GM23338 (cell line): ENCODE data around the gene THSD4. TPM values are rescaled to one million over a fixed set of nuclear protein-coding genes. Genes with fewer than 3 reads are reported as not detected.

Experiments
- ATAC-seq: fragments of 200-7000 bp; cut with Tn5 transposase; 3 replicates; pipeline ENCODE4 v1.9.1; 2020
- DNase-seq: peaks from one replicate; pipeline ENCODE4 v3.0.0-alpha.2; 2015; ENCODE audit warnings: low spot score
- H2AFZ ChIP-seq: fragments of 200-600 bp; sonication (generic); 2 replicates; pipeline ENCODE4 v1.8.0; 2016; ENCODE audit warnings: antibody characterized with exemption, mild to moderate bottlenecking, moderate library complexity
- H3F3A ChIP-seq: fragments of 200-600 bp; sonication (generic); replicated peaks from 2 replicates; pipeline ENCODE4 v1.8.0; 2017; ENCODE audit warnings: antibody characterized with exemption, mixed run types, low read depth
- H3K27ac ChIP-seq: fragments of 200-600 bp; sonication (generic); 2 replicates; pipeline ENCODE4 v1.6.1; 2016; ENCODE audit warnings: low read depth
- H3K27me3 ChIP-seq: fragments of 200-600 bp; sonication (generic); 2 replicates; pipeline ENCODE4 v1.8.0; 2016; ENCODE audit warnings: mild to moderate bottlenecking, mixed run types, moderate library complexity; ENCODE audit not compliant: insufficient read depth
- H3K36me3 ChIP-seq: fragments of 200-600 bp; sonication (generic); 2 replicates; pipeline ENCODE4 v1.8.0; 2016; ENCODE audit warnings: mild to moderate bottlenecking; ENCODE audit not compliant: insufficient read depth
- H3K4me1 ChIP-seq: fragments of 200-600 bp; sonication (generic); 2 replicates; pipeline ENCODE4 v1.8.0; 2016; ENCODE audit warnings: mild to moderate bottlenecking, moderate library complexity; ENCODE audit not compliant: insufficient read depth
- H3K4me2 ChIP-seq: fragments of 200-600 bp; sonication (generic); 2 replicates; pipeline ENCODE4 v1.7.1; 2017; ENCODE audit warnings: mixed run types
- H3K4me3 ChIP-seq: fragments of 200-600 bp; sonication (generic); 2 replicates; pipeline ENCODE4 v1.6.1; 2016; ENCODE audit warnings: mixed run types
- H3K79me2 ChIP-seq: fragments of 200-600 bp; sonication (generic); replicated peaks from 2 replicates; pipeline ENCODE4 v1.8.0; 2017; ENCODE audit warnings: mild to moderate bottlenecking; ENCODE audit not compliant: insufficient read depth
- H3K9me2 ChIP-seq: fragments of 200-600 bp; sonication (generic); 2 replicates; pipeline ENCODE4 v1.8.0; 2017; ENCODE audit not compliant: insufficient read depth
- H4K20me1 ChIP-seq: fragments of 200-600 bp; sonication (generic); replicated peaks from 2 replicates; pipeline ENCODE4 v1.8.0; 2017; ENCODE audit warnings: mild to moderate bottlenecking; ENCODE audit not compliant: insufficient read depth
- H3K27ac Mint-ChIP-seq: 2 replicates; pipeline ENCODE4 v1.8.0; 2020; ENCODE audit warnings: inconsistent platforms, mild to moderate bottlenecking, moderate library complexity, mixed read lengths
- H3K27me3 Mint-ChIP-seq: 3 replicates; pipeline ENCODE4 v1.8.0; 2022; ENCODE audit warnings: low read depth, mild to moderate bottlenecking, moderate library complexity, mixed read lengths, inconsistent platforms; ENCODE audit not compliant: insufficient read depth, poor library complexity
- H3K36me3 Mint-ChIP-seq: 3 replicates; pipeline ENCODE4 v1.8.0; 2021; ENCODE audit warnings: low read depth, mild to moderate bottlenecking, inconsistent platforms, moderate library complexity, mixed read lengths
- H3K4me1 Mint-ChIP-seq: 3 replicates; pipeline ENCODE4 v1.8.0; 2020; ENCODE audit warnings: mild to moderate bottlenecking, inconsistent platforms, mixed read lengths
- H3K4me3 Mint-ChIP-seq: 3 replicates; pipeline ENCODE4 v1.8.0; 2021; ENCODE audit warnings: moderate library complexity, mild to moderate bottlenecking, inconsistent platforms, mixed read lengths
- H3K9me3 Mint-ChIP-seq: 3 replicates; pipeline ENCODE4 v1.8.0; 2020; ENCODE audit warnings: moderate library complexity, mild to moderate bottlenecking, inconsistent platforms, mixed read lengths
- CREB1 ChIP-seq: fragments of 250-450 bp; sonication (Bioruptor Pico); IDR thresholded peaks from 2 replicates; pipeline ENCODE4 v1.5.0; 2020; ENCODE audit warnings: low read depth, mild to moderate bottlenecking, moderate library complexity
- EZH2phosphoT487 ChIP-seq: fragments of 200-600 bp; sonication (generic); IDR thresholded peaks from one replicate; pipeline ENCODE4 v1.8.1; 2018; ENCODE audit warnings: antibody characterized with exemption; ENCODE audit not compliant: unreplicated experiment
- JUNB ChIP-seq: IDR thresholded peaks from one replicate; pipeline ENCODE4 v1.6.1; 2016; ENCODE audit warnings: antibody characterized with exemption; ENCODE audit not compliant: unreplicated experiment
- NANOG ChIP-seq: IDR thresholded peaks from 2 replicates; pipeline ENCODE4 v1.6.1; 2016; ENCODE audit warnings: antibody characterized with exemption, borderline replicate concordance
- POLR2AphosphoS5 ChIP-seq: IDR thresholded peaks from 2 replicates; pipeline ENCODE4 v1.6.1; 2016; ENCODE audit warnings: antibody characterized with exemption, low read depth
- STAT1 ChIP-seq: IDR thresholded peaks from one replicate; pipeline ENCODE4 v1.6.1; 2016; ENCODE audit warnings: antibody characterized with exemption; ENCODE audit not compliant: unreplicated experiment
- ZNF114 ChIP-seq: fragments of 250-450 bp; sonication (Bioruptor Pico); IDR thresholded peaks from 2 replicates; pipeline ENCODE4 v1.5.0; 2020; ENCODE audit warnings: mild to moderate bottlenecking, moderate library complexity
- ZNF331 ChIP-seq: fragments of 250-450 bp; sonication (Bioruptor Pico); IDR thresholded peaks from 2 replicates; pipeline ENCODE4 v1.5.0; 2020; ENCODE audit warnings: low read depth, mild to moderate bottlenecking, moderate library complexity
- polyA plus RNA-seq: library from polyadenylated mRNA; unstranded; fragments of >200 nt; fragmentation: Nextera tagmentation; extraction: Ambion mirVana; gene quantifications from 2 replicates; pipeline ENCODE4 v1.2.1, GENCODE V29; 2016
- total RNA-seq: library from RNA; depleted of rRNA; stranded (reverse); fragments of >200 nt; shearing (Covaris generic); gene quantifications from 2 replicates; pipeline ENCODE4 v1.2.3, GENCODE V29; 2014
- TF ChIP-seq, protein P1 (sequence below): fragments of 250-450 bp; sonication (Bioruptor Pico); IDR thresholded peaks from 2 replicates; pipeline ENCODE4 v1.5.0; 2020; ENCODE audit warnings: mild to moderate bottlenecking, moderate library complexity
- TF ChIP-seq, protein P2 (sequence below): IDR thresholded peaks from 2 replicates; pipeline ENCODE4 v1.6.1; 2016; ENCODE audit warnings: antibody characterized with exemption
- TF ChIP-seq, protein P3 (sequence below), 2 experiments: fragments of 200-600 bp in 1 of 2; sonication (generic) in 1 of 2; conservative IDR thresholded peaks; 2 replicates each; pipeline versions ENCODE4 v1.5.1 to v1.6.1; 2016 to 2017; ENCODE audit warnings: antibody characterized with exemption in 2 of 2, low read depth in 2 of 2, mild to moderate bottlenecking in 2 of 2, moderate library complexity in 1 of 2

The THSD4 gene
- total and polyA plus RNA-seq, 2 experiments from 2014 or later = 2.0 to 7.4 TPM

DNA sequence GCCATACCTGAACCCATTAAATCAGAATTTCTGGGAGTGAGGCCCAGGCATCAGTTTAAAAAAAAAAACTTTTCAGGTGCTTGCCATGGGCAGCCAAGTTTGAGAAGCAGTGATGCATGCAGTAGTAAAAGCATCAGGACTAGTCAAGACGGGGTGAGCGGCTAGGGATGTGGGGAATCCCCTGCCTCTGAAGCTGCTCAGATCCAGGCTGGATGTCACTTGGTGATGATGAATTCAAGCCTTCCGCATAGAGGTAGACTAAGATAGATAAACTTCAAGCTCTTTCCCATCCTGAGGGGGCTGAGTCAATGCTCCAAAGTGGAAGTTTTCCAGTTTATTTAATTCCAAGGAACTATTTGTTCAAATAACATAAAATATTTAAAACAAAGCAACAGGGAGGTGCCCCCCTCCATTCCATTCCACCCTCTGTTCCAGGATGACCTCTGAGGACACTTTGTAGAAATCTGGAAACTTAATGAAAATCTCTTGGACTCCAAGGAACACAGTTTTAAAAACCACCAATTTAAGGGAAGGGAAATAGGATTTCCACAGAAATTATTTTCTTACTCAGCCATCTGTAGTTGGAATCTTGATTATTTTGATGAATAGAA is 594.6 kb downstream of the THSD4 start:
- Histone ChIP-seq H3K9me2 (peaks cover 5% of the 10 kb centered on the region; the same call in 1 of the 2 replicates), H3K4me2 (no peak overlapping the region), H3K27me3 (no peaks in the 10 kb centered on the region), H2AFZ (no peak overlapping the region), H3K4me1 (no peaks in the 10 kb centered on the region; the same call in 1 of the 2 replicates), H3K36me3 (no peaks in the 10 kb centered on the region), H3F3A (no peaks in the 10 kb centered on the region), H3K4me3 (no peak overlapping the region), H3K79me2 (no peaks in the 10 kb centered on the region), H4K20me1 (no peaks in the 10 kb centered on the region; the same call in 1 of the 2 replicates), H3K27ac (no peak overlapping the region)
- Mint-ChIP-seq H3K4me3 (no peak overlapping the region), H3K4me1 (peaks cover 6% of the 10 kb centered on the region), H3K9me3 (no peaks in the 10 kb centered on the region), H3K27ac (no peak overlapping the region), H3K36me3 (no peaks in the 10 kb centered on the region), H3K27me3 (peaks cover 3% of the 10 kb centered on the region)
- TF ChIP-seq STAT1 = no peak
- ATAC-seq (no peak), DNase-seq (no peak)

DNA sequence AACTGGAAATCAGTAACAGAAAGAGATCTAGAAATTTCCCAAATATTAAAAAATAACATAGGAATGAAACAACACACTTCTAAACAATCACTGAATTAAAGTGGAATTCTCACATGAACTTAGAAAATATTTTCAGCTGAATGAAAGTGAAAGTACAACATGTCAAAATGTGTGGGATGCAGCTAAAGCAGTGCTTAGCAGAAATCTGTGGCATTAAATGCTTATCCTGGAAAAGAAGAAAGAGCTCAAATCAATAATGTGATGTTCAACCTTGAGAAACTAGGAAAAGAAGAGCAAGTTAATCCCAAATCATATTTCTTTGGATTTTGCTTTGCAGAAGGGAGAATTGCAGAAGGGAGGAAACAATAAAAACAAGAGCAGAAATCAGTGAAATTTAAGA is 596.9 kb downstream of the THSD4 start:
- Histone ChIP-seq H3K79me2 (no peaks in the 10 kb centered on the region), H3K9me2 (no peaks in the 10 kb centered on the region), H3K4me3 (no peak overlapping the region), H2AFZ (no peak overlapping the region), H4K20me1 (no peaks in the 10 kb centered on the region; the same call in 1 of the 2 replicates), H3F3A (no peaks in the 10 kb centered on the region), H3K27ac (no peak overlapping the region), H3K4me1 (no peaks in the 10 kb centered on the region), H3K4me2 (no peak overlapping the region), H3K36me3 (no peaks in the 10 kb centered on the region), H3K27me3 (no peaks in the 10 kb centered on the region)
- H3K4me1 Mint-ChIP-seq = peaks cover 4% of the 10 kb centered on the region; the same call in 1 of the 3 replicates
- no peaks in the 10 kb centered on the region for H3K36me3 Mint-ChIP-seq
- no peak for ATAC-seq
- H3K9me3 Mint-ChIP-seq = no peaks in the 10 kb centered on the region
- no peak for TF ChIP-seq EZH2phosphoT487
- no peak for TF ChIP-seq ZNF331 (CRISPR knock-in tag)
- TF ChIP-seq, protein P1, sequence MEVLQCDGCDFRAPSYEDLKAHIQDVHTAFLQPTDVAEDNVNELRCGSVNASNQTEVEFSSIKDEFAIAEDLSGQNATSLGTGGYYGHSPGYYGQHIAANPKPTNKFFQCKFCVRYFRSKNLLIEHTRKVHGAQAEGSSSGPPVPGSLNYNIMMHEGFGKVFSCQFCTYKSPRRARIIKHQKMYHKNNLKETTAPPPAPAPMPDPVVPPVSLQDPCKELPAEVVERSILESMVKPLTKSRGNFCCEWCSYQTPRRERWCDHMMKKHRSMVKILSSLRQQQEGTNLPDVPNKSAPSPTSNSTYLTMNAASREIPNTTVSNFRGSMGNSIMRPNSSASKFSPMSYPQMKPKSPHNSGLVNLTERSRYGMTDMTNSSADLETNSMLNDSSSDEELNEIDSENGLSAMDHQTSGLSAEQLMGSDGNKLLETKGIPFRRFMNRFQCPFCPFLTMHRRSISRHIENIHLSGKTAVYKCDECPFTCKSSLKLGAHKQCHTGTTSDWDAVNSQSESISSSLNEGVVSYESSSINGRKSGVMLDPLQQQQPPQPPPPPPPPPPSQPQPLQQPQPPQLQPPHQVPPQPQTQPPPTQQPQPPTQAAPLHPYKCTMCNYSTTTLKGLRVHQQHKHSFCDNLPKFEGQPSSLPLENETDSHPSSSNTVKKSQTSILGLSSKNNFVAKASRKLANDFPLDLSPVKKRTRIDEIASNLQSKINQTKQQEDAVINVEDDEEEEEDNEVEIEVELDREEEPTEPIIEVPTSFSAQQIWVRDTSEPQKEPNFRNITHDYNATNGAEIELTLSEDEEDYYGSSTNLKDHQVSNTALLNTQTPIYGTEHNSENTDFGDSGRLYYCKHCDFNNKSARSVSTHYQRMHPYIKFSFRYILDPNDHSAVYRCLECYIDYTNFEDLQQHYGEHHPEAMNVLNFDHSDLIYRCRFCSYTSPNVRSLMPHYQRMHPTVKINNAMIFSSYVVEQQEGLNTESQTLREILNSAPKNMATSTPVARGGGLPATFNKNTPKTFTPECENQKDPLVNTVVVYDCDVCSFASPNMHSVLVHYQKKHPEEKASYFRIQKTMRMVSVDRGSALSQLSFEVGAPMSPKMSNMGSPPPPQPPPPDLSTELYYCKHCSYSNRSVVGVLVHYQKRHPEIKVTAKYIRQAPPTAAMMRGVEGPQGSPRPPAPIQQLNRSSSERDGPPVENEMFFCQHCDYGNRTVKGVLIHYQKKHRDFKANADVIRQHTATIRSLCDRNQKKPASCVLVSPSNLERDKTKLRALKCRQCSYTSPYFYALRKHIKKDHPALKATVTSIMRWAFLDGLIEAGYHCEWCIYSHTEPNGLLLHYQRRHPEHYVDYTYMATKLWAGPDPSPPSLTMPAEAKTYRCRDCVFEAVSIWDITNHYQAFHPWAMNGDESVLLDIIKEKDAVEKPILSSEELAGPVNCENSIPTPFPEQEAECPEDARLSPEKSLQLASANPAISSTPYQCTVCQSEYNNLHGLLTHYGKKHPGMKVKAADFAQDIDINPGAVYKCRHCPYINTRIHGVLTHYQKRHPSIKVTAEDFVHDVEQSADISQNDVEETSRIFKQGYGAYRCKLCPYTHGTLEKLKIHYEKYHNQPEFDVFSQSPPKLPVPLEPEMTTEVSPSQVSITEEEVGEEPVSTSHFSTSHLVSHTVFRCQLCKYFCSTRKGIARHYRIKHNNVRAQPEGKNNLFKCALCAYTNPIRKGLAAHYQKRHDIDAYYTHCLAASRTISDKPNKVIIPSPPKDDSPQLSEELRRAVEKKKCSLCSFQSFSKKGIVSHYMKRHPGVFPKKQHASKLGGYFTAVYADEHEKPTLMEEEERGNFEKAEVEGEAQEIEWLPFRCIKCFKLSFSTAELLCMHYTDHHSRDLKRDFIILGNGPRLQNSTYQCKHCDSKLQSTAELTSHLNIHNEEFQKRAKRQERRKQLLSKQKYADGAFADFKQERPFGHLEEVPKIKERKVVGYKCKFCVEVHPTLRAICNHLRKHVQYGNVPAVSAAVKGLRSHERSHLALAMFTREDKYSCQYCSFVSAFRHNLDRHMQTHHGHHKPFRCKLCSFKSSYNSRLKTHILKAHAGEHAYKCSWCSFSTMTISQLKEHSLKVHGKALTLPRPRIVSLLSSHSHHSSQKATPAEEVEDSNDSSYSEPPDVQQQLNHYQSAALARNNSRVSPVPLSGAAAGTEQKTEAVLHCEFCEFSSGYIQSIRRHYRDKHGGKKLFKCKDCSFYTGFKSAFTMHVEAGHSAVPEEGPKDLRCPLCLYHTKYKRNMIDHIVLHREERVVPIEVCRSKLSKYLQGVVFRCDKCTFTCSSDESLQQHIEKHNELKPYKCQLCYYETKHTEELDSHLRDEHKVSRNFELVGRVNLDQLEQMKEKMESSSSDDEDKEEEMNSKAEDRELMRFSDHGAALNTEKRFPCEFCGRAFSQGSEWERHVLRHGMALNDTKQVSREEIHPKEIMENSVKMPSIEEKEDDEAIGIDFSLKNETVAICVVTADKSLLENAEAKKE = no peak
- TF ChIP-seq, protein P2, sequence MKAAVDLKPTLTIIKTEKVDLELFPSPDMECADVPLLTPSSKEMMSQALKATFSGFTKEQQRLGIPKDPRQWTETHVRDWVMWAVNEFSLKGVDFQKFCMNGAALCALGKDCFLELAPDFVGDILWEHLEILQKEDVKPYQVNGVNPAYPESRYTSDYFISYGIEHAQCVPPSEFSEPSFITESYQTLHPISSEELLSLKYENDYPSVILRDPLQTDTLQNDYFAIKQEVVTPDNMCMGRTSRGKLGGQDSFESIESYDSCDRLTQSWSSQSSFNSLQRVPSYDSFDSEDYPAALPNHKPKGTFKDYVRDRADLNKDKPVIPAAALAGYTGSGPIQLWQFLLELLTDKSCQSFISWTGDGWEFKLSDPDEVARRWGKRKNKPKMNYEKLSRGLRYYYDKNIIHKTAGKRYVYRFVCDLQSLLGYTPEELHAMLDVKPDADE = no peak
- no peak for TF ChIP-seq CREB1 (CRISPR knock-in tag)
- no peak for TF ChIP-seq NANOG
- TF ChIP-seq ZNF114 (CRISPR knock-in tag) = no peak
- TF ChIP-seq, protein P3, sequence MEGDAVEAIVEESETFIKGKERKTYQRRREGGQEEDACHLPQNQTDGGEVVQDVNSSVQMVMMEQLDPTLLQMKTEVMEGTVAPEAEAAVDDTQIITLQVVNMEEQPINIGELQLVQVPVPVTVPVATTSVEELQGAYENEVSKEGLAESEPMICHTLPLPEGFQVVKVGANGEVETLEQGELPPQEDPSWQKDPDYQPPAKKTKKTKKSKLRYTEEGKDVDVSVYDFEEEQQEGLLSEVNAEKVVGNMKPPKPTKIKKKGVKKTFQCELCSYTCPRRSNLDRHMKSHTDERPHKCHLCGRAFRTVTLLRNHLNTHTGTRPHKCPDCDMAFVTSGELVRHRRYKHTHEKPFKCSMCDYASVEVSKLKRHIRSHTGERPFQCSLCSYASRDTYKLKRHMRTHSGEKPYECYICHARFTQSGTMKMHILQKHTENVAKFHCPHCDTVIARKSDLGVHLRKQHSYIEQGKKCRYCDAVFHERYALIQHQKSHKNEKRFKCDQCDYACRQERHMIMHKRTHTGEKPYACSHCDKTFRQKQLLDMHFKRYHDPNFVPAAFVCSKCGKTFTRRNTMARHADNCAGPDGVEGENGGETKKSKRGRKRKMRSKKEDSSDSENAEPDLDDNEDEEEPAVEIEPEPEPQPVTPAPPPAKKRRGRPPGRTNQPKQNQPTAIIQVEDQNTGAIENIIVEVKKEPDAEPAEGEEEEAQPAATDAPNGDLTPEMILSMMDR (conservative IDR thresholded peaks at IDR 0.05; ENCODE audit: low read depth in 2 of 2) = no peak
- no peak for TF ChIP-seq POLR2AphosphoS5
- no peak for TF ChIP-seq JUNB
- no peak overlapping the region for H3K4me3 Mint-ChIP-seq
- DNase-seq = no peak
- peaks cover 3% of the 10 kb centered on the region for H3K27me3 Mint-ChIP-seq
- no peak overlapping the region for H3K27ac Mint-ChIP-seq
